ENCODE measurements around the gene TMEM156.

TMEM156 gene

GRCh38 chr4:38957261-38957815, 74.9 kb downstream of the TMEM156 start:
- no peak for DNase-seq (ENCODE audit: low read depth)

- DNase-seq (ENCODE audit: low read depth) = no peak
Observed at GRCh38 chr4:38955957-38956356, 76.3 kb downstream of the TMEM156 start.

- DNase-seq (ENCODE audit: low read depth) = no peak
Observed at GRCh38 chr4:38954727-38955126, 77.5 kb downstream of the TMEM156 start.

- no peak for DNase-seq (ENCODE audit: low read depth)
Observed at GRCh38 chr4:38952017-38952416, 80.2 kb downstream of the TMEM156 start.

GRCh38 chr4:38951598-38951997, 80.6 kb downstream of the TMEM156 start:
- DNase-seq (ENCODE audit: low read depth) = no peak

- no peak for DNase-seq (ENCODE audit: low read depth)
Observed at GRCh38 chr4:38950734-38951133, 81.5 kb downstream of the TMEM156 start.

GRCh38 chr4:38950159-38950558, 82.0 kb downstream of the TMEM156 start:
- peak; percentile 37 for DNase-seq (ENCODE audit: low read depth)

GRCh38 chr4:38949411-38950051, 82.7 kb downstream of the TMEM156 start:
- DNase-seq (ENCODE audit: low read depth) = peak; percentile 45

- DNase-seq (ENCODE audit: low read depth) = peak; percentile 95
Observed at GRCh38 chr4:38948551-38948950, 83.7 kb downstream of the TMEM156 start.

- peak; percentile 12 for DNase-seq (ENCODE audit: low read depth)
Observed at GRCh38 chr4:38946919-38947318, 85.3 kb downstream of the TMEM156 start.

- DNase-seq (ENCODE audit: low read depth) = no peak
Observed at GRCh38 chr4:38944440-38944839, 87.8 kb downstream of the TMEM156 start.

GRCh38 chr4:38943343-38943742, 88.9 kb downstream of the TMEM156 start:
- DNase-seq (ENCODE audit: low read depth) = no peak

GRCh38 chr4:38941906-38942305, 90.3 kb downstream of the TMEM156 start:
- peak; percentile 63 for DNase-seq (ENCODE audit: low read depth)

GRCh38 chr4:38940476-38940875, 91.7 kb downstream of the TMEM156 start:
- DNase-seq (ENCODE audit: low read depth) = no peak

GRCh38 chr4:38939165-38939564, 93.0 kb downstream of the TMEM156 start:
- DNase-seq (ENCODE audit: low read depth) = no peak

GRCh38 chr4:38935391-38936073, 96.7 kb downstream of the TMEM156 start:
- peak; percentile 88 for DNase-seq (ENCODE audit: low read depth)

- no peak for DNase-seq (ENCODE audit: low read depth)
Observed at GRCh38 chr4:38931125-38931524, 101.1 kb downstream of the TMEM156 start.

- DNase-seq (ENCODE audit: low read depth) = no peak
Observed at GRCh38 chr4:38930707-38931106, 101.5 kb downstream of the TMEM156 start.

- DNase-seq (ENCODE audit: low read depth) = no peak
Observed at GRCh38 chr4:38930204-38930603, 102.0 kb downstream of the TMEM156 start.

GRCh38 chr4:38928974-38929373, 103.2 kb downstream of the TMEM156 start:
- no peak for DNase-seq (ENCODE audit: low read depth)

GRCh38 chr4:38928568-38928967, 103.6 kb downstream of the TMEM156 start:
- no peak for DNase-seq (ENCODE audit: low read depth)

GRCh38 chr4:38926896-38927295, 105.3 kb downstream of the TMEM156 start:
- DNase-seq (ENCODE audit: low read depth) = no peak
